WTC11 (cell line): Measurements from ENCODE around the gene ANKRD30B.

Experiments used
- ATF3 ChIP-seq: sonication (generic); formaldehyde crosslinking; conservative IDR thresholded peaks from 2 replicates; pipeline ENCODE4 v1.8.1; 2022; ENCODE audit warnings: mild to moderate bottlenecking, missing genetic modification reagents
- CREB1 ChIP-seq: sonication (generic); formaldehyde crosslinking; IDR thresholded peaks from 2 replicates; pipeline ENCODE4 v1.8.0; 2023; ENCODE audit warnings: mild to moderate bottlenecking, missing genetic modification reagents
- CTCF ChIP-seq: fragments of 200-600 bp; IDR thresholded peaks from 2 replicates; pipeline ENCODE4 v1.8.0; 2022; ENCODE audit warnings: antibody characterized with exemption
- FOXP4 ChIP-seq: sonication (generic); formaldehyde crosslinking; IDR thresholded peaks from 2 replicates; pipeline ENCODE4 v1.8.0; 2022; ENCODE audit warnings: mild to moderate bottlenecking, missing genetic modification reagents
- NR3C1 ChIP-seq: sonication (generic); formaldehyde crosslinking; conservative IDR thresholded peaks from 2 replicates; pipeline ENCODE4 v1.8.1; 2023; ENCODE audit warnings: low read depth, mild to moderate bottlenecking, missing genetic modification reagents
- PREB ChIP-seq: sonication (generic); formaldehyde crosslinking; IDR thresholded peaks from 2 replicates; pipeline ENCODE4 v1.8.1; 2022; ENCODE audit warnings: mild to moderate bottlenecking, missing genetic modification reagents, moderate library complexity, borderline replicate concordance
- ZBTB43 ChIP-seq: sonication (generic); formaldehyde crosslinking; IDR thresholded peaks from 2 replicates; pipeline ENCODE4 v1.8.1; 2023; ENCODE audit warnings: mild to moderate bottlenecking, missing genetic modification reagents
- ZNF512 ChIP-seq: sonication (generic); formaldehyde crosslinking; IDR thresholded peaks from 2 replicates; pipeline ENCODE4 v1.8.1; 2022; ENCODE audit warnings: missing genetic modification reagents, borderline replicate concordance

- TF ChIP-seq PREB (CRISPR knock-in tag): no peak
- no peak for TF ChIP-seq ATF3 (CRISPR knock-in tag)
- no peak for TF ChIP-seq NR3C1 (CRISPR knock-in tag)
- TF ChIP-seq CREB1 (CRISPR knock-in tag): no peak
- no peak for TF ChIP-seq FOXP4 (CRISPR knock-in tag)
- no peak for TF ChIP-seq ZNF512
- TF ChIP-seq CTCF: no peak
- TF ChIP-seq ZBTB43 (CRISPR knock-in tag): no peak
Observed at GRCh38 chr18:14784133-14784532, 36.2 kb downstream of the ANKRD30B start.
